NAMALWA (cell line): ENCODE measurements around the gene ZNF429.
A peak's percentile ranks its signal among the peaks of the same experiment; 100 is the strongest.
"Not testable (repeated sequence)": the region's sequence is repeated elsewhere in the genome, so short reads cannot be mapped to it uniquely, and the experiment has no call there.

ENCODE experiments used
- DNase-seq: peaks from one replicate; pipeline ENCODE4 v3.0.0-alpha.2; 2015; ENCODE audit warnings: low spot score

The ZNF429 gene

DNA sequence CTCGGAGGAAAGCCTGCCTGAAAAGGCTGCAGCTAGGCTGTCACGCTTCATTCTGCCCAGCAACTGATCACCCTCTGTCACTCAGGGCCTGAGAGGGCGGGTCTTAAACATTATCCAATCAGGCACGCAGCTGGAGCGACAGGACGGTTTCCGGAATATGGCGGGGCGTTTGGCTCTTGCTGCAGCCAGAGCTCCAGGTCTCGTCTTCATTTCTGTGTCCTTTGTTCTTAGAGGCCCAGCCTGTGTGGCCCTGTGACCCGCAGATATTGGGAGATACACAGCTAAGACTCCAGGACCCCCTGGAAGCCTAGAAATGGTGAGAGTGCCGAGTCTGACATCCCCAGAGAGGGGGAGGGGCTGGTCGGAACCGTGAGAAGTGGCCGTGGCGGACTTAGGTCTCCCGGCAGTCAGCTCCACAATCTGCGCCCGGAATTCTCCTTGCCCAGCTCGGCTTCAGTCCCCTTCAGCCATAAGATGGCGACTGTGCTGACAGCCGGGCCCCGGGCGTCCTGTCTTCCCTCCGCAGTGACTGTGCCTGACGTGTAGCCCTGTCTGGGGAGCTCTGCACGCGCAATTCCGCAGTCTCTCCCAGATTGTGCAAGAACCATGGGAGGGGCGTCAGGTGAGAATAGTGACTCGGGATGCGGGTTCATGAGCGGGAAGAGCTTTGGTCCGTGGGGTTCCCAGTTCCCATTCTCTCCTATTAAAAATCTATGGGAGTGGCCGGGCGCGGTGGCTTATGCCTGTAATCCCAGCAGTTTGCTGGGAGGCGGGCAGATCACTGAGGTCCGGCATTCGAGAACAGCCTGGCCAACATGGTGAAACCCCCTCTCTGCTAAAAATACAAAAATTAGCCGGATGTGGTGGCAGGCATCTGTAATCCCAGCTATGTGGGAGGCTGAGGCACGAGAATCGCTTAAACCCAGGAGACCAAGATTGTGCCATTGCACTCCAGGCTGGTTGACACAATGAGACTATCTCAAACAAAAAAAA, at the start of gene ZNF429:
Gene ZNF429 (plus strand): TSS at position 144 of the 993 bp plus-strand sequence. CDS start 170 bp downstream, at position 314.
- DNase-seq: peak; percentile 98

DNA sequence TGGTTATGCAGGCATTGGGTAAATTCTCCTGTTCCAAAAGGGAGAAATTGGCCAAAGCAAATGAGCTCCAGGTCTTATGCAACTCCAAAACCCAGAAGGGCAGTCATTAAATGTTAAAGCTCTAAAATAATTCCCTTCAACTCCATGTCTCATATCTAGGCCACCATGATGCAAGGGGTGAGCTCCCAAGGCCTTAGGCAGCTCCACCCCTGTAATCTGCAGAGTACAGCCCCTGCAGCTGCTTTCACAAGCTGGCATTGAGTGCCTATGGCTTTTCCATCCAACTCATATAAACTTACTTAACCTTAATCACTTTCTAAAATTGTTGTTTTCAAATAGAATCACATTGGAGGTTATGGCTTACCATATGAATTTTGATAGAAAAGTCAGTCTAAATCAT, 44.7 kb upstream of the ZNF429 start:
- no peak for DNase-seq

DNA sequence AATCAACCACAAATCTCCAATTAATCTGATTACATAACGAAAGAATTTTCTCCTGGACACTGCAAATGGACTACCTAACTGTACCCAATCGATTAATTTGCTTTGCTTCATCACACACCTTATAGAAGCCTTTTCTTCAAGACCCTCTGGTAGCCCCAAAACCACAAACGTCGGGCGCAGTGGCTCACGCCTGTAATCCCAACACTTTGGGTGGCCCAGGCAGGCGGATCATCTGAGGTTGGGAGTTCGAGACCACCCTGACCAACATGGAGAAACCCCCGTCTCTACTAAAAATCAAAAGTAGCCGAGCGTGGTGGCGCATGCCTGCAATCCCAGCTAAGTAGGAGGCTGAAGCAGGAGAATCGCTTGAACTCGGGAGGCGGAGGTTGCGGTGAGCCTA, 42.9 kb upstream of the ZNF429 start:
- no peak for DNase-seq

DNA sequence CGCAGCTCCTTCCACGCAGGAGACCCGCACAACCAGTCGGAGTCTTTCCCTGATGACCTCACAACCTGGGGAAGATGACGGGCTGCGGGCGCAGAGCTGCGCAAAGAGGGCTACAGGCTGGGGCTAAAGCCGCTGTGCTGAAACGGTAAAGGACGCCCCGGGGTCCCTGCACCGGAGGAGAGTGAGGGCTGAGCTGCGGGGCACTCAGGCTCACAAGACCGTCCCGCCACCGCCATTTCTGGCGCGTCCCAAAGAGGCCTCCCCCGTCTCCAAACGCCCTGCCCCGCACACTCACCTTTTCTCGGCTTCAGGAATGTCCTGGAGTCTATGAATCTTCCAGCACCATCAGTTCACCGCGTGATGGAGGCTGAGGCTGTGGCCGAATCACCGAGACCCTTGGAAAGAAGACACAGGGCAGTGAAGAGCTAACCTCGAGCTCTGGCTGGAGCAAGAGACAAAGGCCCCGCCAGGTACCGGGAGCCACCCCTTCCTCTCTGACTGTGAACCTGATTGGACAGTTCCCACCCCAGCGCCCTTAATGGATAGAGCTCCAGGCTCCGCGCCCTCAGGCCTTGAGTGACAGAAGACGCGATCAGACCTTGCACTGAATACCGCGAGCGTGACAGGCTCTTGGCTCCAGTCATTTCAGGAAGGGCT, 41.8 kb upstream of the ZNF429 start:
- DNase-seq: peak; percentile 90

DNA sequence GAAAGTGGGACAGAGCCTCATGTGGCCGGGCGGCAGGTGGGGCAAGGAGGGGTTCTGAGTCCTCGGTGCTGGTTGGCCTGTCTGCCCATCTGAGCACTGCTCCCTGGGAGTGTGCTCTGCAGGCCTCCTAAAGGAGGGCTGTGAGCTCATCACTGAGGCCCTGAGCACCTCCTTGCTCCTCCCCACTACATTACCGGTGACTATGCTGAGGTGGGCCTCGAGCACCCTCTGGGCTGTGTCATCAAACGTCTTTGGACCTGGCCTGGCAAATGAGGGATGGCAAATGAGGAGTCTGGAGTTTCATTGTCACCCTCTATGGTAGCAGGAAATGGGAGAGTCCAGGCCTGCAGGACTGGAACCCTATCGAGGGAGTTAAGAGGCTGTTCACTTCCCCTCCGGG, 38.8 kb upstream of the ZNF429 start:
- DNase-seq: no peak

DNA sequence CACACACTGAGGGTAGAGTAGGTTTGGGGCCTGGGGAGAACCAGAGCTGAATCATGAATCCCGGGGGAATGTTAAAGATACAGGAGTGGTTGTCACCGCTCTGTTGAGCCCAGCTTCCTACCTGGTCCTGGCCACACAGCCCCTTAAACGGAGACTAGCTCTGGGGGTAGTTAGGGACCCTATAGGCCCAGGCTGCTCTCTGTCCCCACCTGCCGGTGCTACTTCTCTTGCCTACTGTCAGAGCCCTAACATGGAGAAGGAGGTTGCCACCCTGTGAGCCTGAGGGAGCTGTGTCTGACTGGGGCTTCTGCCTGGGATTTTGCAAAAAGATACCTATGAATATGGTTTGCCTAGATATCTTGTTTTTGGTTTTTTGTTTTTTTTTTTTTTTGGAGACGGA, 36.6 kb upstream of the ZNF429 start:
- peak; percentile 25 for DNase-seq

DNA sequence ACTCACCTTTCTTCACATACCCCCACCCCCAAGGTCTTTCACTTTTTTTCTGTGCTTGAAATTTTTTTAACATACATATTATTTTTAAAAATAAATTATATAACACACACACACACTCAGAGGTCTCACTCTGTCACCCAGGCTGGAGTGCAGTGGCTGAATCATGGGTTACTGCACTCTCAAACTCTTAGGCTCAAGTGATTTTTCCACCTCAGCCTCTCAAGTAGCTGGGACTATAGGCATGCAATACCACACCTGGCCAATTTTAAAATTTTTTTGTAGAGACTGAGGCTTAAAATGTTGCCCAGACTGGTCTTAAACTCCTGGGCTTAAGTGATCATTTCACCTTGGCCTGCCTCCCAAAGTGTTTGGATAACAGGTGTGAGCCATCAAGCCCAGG, 32.9 kb upstream of the ZNF429 start:
- DNase-seq: no peak

DNA sequence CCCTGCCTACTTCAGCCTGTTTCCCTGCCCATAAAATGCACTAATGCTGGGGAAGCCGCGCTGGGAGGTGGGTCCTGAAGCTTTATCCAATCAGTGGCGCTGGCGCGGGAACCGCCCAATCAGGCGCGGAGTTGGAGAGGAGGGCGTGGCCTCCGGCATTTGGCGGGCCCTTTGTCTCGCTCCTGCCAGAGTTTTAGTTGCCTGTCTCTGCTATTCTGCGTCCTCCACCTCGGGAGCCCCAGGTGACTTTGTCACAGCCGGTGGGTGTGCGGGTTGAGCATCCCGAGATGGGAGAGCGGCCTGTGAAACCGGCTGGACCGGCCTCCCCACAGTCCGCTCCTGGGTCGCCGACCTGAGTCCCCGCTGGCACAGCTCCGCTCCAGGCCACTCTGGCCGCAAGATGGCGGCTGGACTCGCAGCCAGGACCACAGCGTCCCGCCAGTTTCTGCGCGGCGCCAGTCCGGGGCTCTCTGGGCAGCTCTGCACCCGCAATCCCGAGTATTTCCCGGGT, 30.7 kb upstream of the ZNF429 start:
- DNase-seq: peak; percentile 92

DNA sequence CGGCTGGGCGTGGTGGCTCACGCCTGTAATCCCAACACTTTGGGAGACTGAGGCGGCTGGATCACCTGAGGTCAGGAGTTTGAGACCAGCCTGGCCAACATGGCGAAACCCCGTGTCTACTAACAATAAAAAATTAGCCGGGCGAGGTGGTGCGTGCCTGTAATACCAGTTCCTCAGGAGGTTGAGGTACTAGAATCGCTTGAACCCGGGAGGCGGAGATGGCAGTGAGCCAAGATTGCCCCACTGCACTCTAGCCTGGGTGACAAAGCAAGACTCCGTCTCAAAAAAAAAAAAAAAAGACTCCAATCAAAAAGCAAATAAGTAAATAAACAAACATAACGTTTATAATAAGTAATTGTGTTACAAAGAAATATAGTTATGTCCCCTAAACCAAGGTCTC, 23.0 kb upstream of the ZNF429 start:
- DNase-seq: not testable (repeated sequence)

DNA sequence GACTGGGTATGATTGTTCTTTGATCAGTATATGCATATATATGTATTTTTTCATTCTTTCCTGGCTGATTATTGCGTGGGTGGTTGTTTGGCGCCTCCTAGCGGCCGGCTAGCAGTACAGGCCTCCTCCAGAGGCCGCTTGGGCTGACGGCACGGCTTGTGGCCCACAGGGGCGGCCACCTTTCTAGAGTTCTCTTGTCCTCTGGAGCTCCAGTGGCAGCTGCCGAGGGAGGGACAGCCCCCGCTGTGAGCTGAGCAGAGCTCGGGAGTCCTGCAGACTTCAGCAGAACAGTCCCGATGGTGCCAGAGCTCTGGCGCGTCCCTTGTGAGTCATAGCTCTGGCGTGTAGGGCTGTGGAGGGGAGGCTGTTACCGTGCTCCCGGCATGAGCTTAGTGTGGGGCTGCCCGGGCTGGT, 22.5 kb upstream of the ZNF429 start:
- peak; percentile 82 for DNase-seq

DNA sequence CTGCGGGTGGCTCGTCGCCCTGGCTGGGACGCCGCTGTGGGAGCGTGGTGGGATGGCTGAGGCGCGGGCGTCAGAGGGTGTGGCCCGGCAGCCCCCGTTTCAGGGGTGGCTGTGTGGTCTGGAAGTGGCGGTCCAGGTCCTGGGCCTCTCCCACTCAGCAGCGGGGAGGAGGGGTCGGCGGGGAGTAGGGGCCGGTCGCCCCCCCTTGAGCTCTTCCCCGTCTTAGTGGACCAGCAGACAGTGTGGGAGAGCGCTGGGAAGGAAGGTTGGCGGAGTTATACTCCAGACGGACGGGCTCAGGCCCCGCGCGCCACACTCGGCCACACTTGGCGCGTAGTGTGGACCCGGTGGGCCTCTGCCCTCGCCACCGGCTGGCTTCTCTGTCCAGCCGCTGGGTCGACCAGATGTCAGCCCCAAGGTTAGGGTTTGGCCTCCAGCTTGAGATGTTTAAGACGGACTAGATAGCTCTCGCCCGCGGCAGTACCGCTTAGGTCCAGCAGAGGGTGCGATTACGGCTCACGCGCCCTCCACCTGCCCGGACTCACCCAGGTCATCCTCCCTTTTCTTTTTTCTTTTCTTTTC, 21.7 kb upstream of the ZNF429 start:
- DNase-seq: peak; percentile 76

DNA sequence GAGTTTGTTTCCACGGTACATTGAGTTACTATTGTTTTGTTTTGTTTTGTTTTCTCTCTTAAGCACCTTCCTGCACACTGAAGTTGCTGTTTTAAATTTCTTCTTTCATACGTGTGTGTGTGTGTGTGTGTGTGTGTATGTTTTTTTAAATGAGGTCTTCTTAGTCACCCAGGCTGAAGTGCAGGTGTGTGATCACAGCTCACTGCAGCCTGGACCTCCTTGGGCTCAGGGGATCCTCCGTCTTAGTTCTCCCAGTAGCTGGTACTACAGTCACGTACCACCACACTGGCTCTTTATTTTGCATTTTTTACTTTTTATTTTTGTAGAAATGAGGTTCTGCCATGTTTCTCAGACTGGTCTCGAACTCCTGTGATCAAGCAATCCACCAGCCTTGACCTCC, 20.8 kb upstream of the ZNF429 start:
- no peak for DNase-seq

DNA sequence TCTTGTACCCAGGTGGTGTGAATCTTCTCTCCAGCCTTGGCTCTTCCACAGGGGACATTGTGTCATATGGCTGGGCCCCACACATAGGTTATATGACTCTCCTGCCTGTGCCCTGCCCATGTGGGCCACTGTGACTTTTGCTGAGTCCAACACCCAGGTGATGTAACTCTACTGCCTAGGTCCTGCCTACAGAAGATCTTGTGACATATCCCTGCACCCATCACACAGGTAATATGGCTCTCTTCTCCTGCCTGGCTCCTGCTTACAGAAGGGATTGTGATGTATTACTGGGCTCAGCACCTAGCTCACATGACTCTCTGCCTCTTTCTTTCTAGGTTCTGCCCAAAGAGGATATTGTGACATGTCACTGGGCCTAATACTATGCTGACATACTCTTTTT, 19.5 kb upstream of the ZNF429 start:
- no peak for DNase-seq

DNA sequence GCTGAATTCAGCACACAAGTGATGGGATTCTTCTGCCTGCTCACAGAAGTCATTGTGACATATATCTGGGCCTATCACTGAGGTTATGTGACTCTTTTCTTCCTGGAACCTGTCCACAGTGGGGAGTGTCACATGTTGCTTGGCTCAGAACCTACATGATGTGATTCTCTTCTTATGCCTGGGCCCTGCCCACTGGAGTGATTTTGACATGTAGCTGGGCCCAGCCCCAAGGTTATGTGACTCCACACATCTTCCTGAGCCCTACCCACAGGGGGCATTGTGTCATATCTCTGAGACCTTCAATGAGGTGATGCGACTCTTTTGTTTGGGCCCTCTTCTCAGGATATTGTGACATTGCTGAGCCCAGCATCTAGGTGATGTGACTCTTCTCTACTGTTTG, 17.4 kb upstream of the ZNF429 start:
- DNase-seq: no peak

DNA sequence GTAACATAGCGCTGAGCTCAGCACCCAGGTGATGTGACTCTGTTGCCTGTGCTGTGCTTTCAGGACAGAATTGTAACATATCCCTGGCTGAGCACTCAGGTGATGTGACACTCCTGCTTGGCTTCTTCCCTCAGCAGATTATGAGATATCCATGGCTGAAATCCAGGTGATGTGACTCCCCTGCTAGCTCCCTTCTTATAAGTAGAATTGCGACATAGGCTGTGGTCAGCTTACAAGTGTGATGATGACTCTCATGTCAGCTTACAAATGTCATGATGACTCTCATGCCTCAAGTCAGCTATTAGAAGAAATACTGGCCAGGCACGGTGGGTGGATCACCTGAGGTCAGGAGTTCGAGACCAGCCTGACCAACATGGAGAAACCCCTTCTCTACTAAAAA, 14.3 kb upstream of the ZNF429 start:
- no peak for DNase-seq

DNA sequence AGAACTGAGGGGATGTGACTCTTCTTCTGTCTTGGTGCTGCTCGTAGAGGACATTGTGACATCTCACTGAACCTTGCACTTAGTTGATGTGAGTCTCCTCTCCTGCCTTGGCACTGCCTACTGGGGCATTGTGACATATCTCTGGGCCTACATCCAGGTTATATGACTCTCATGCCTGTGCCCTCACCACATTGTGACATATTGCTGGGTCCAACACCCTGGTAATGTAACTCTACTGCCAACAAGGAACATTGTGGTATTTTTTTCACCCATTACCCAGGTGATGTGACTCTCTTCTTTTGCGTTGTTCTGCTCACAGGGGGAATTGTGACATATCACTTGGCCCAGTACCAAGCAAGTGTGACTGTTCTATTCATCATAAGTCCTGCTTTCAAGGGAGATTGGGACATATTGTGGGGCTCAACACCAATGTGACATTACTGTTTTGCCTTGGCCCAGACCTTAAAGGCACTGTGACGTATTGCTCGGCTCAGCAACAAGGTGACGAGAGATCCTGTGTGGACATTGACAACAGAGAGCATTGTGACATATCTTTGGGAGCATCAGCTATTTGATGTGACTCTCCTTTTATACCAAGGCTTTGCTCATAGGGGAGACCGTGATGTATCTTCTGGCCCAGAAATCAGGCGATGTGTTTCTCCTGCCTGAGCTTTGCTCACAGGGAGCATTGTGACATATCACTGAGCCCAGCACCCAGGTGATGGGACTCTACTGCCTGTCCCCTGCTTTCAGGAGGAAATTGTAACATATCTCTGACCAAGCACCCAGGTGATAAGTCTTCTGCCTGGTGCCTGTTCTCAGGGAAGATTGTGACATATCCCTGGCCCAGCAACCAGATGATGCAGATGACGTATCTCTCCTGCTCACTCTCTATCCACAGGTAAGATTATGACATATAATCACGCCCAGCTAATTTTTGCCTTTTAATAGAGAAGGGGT, 12.2 kb upstream of the ZNF429 start:
- DNase-seq: no peak

DNA sequence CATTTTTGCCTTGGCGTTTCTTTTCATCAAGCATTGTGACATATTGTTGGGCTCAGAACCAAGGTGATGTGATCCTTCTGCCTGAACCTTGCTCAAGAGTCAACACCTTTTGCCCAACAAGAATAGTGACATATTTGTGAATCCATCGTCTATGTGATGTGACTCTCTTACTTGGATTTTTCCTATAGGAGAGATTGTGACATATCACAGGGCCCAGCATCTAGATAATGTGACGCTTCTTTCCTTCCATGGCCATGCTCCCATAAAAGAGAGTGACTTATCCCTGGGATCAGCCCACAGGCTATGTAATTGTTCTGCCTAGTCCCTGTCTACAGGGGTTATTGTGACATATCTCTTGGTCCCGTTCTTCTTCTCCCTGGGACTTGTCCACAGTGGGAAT, 8.5 kb upstream of the ZNF429 start:
- DNase-seq: no peak

DNA sequence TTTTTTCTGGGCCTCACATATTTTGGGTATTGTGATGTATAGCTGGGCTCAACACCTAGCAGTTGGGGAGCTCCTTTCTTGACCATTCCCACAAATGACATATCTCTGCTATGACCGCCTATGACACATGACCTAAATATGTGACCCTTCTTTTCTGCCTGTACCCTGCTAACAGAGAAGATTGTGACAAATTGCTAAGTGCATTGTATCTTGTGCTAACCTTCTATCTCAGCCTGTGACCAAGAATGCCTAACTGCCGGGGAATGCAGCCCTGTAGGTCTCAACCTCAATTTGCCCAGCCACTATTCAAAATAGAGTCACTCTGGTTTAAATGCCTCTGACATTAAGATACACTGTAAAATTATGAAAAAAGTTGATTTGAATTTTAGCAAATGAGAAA, 6.8 kb upstream of the ZNF429 start:
- DNase-seq: no peak

DNA sequence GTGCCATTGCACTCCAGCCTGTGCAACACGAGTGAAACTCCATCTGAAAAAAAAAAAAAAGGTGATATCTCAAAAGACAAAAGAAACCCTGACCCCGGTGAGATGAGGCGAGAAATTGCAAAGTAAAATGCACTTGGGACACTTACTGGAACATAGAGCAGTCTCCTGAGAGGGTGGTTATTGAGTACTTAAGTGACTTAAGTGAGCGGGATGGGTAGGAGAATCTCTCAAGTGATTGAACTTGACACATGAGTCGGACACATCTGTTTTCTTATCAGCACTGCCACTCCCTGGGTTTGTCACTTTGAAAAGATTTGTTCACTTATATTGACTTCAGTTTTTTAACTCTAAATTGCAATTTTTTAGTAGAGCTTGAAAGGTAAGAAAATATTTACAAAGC, 2.8 kb downstream of the ZNF429 start:
- DNase-seq: no peak

DNA sequence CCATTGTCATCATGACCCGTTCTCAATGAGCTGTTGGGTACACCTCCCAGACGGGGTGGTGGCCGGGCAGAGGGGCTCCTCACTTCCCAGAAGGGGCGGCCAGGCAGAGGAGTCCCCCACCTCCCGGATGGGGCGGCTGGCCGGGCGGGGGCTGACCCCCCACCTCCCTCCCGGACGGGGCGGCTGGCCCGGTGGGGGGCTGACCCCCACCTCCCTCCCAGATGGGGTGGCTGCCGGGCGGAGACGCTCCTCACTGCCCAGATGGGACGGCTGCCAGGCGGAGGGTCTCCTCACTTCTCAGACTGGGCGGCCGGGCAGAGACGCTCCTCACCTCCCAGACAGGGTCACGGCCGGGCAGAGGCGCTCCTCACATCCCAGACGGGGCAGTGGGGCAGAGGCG, 5.7 kb downstream of the ZNF429 start:
- not testable (repeated sequence) for DNase-seq

DNA sequence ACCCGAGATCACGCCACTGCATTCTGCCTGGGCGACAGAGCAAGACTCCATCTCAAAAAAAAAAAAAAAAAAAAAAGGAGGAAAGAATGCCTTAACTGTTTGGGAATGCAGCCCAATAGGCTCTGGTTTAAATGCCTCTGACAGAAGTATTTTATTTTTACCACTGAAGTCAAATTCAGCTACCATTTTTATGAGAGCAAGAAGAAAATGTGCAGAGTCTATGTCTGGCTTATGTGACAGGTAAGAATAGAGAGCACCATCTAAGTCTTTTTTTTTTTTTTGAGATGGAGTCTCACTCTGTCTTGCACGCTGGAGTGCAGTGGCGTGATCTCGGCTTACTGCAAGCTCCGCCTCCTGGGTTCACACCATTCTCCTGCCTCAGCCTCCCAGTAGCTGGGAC, 7.2 kb downstream of the ZNF429 start:
- not testable (repeated sequence) for DNase-seq

DNA sequence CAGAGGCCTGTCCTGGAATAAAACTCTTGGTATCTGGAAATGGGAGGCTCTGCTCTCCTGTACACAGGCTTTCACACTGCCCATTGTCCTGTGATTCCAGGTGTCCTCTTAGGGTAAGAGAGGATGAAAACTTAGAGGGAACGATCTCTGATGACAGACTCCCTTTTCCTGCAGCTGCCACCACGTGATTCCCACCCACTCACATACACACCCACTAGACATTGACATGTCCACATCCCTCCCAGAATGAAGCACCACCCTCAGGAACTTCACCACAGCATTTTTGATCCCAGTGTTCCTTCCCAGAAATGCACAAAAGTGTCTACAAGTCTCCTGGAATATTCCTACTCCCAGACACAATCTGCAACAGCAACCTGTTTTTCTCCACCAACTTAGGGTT, 8.2 kb downstream of the ZNF429 start:
- DNase-seq: no peak
